ENCODE data around the gene RBBP8NL. TPM values are rescaled to one million over a fixed set of nuclear protein-coding genes. Genes with fewer than 3 reads are reported as not detected.

RBBP8NL gene
- total and polyA plus RNA-seq, 2 of the 8 experiments (the other 6 are each of a cell fraction or from before 2014, with no cell fraction given), result 0.43 to 0.48 TPM

GRCh38 chr20:62402456-62403150 lies 24.7 kb downstream of the RBBP8NL start:
- WGBS, 2 experiments (ENCODE audit: extremely low coverage in 1 of 2, insufficient coverage in 1 of 2, insufficient read length in 1 of 2, insufficient replicate concordance in 2 of 2, low coverage in 1 of 2, low lambda C conversion rate in 2 of 2, missing lambda C conversion rate in 1 of 2), result 94% methylated on average over 22 of the region's 23 CpGs; no CpG with 5 or more reads in 1 of the 2 experiments
- Histone ChIP-seq H3K23ac (ENCODE audit: insufficient read length) (no peak overlapping the region), H2BK120ac (replicated peaks; ENCODE audit: low read depth, low read length) (no peak overlapping the region), H2AFZ (ENCODE audit: low read length) (no peak overlapping the region), H3K9ac (replicated peaks in 1 of 4; ENCODE audit: extremely low read depth in 1 of 4, low read depth in 3 of 4, low read length in 3 of 4) (no peak overlapping the region), H2AK5ac (ENCODE audit: low read depth, low read length) (no peak overlapping the region), H3K79me1 (ENCODE audit: low read depth, low read length) (no peaks in the 10 kb centered on the region; the same call in 1 of the 2 replicates), H3K4me1 (replicated peaks in 1 of 4; ENCODE audit: control insufficient read depth in 3 of 4, insufficient read depth in 4 of 4, low read length in 3 of 4) (peaks cover 0 to 18% (median 10%) of the 10 kb centered on the region in 4 experiments; a peak in 6 of 7 replicates), H2BK15ac (ENCODE audit: low read length) (no peak overlapping the region), H3K4ac (replicated peaks; ENCODE audit: insufficient read length, low read depth, low read length) (no peak overlapping the region), H3K9me3 (ENCODE audit: insufficient read depth in 2 of 2, low read depth in 1 of 2, low read length in 1 of 2) (no peaks in the 10 kb centered on the region; a peak in 1 of 4 replicates), H3K18ac (ENCODE audit: extremely low read depth, low read length) (no peak overlapping the region), H3K36me3 (ENCODE audit: control insufficient read depth in 2 of 4, insufficient read depth in 4 of 4, low read length in 3 of 4) (no peaks in the 10 kb centered on the region), H4K20me1 (replicated peaks in 1 of 2; ENCODE audit: control insufficient read depth in 1 of 2, insufficient read depth in 2 of 2, low read length in 2 of 2) (peaks cover 0 to 22% of the 10 kb centered on the region in 2 experiments), H4K5ac (ENCODE audit: insufficient read length, low read depth, low read length) (no peak overlapping the region), H3K27me3 (replicated peaks in 1 of 4; ENCODE audit: control insufficient read depth in 3 of 4, extremely low read depth in 1 of 4, insufficient read depth in 3 of 4, low read length in 3 of 4) (peaks cover 0 to 2% (median under 1%) of the 10 kb centered on the region in 4 experiments; a peak in 2 of 7 replicates), H3K27ac (ENCODE audit: low read depth, low read length) (no peak overlapping the region), H2BK20ac (ENCODE audit: low read length) (no peak overlapping the region), H3K14ac (ENCODE audit: insufficient read length) (no peak overlapping the region), H3K4me2 (ENCODE audit: insufficient read depth in 1 of 2, low read depth in 2 of 2, low read length in 2 of 2) (no peak overlapping the region), H2BK5ac (ENCODE audit: low read depth, low read length) (no peak overlapping the region), H3K56ac (replicated peaks; ENCODE audit: insufficient read length, low read depth, low read length) (no peak overlapping the region), H4K8ac (ENCODE audit: extremely low read depth, insufficient read depth, low read length) (no peak overlapping the region), H3K4me3 (ENCODE audit: extremely low read depth in 1 of 4, insufficient read depth in 2 of 4, low read depth in 3 of 4, low read length in 4 of 4) (no peak overlapping the region), H2BK12ac (ENCODE audit: low read depth, low read length) (no peak overlapping the region), H3K23me2 (ENCODE audit: low read depth, low read length) (peaks cover 6% of the 10 kb centered on the region; the same call in 1 of the 2 replicates), H3K79me2 (ENCODE audit: control insufficient read depth in 1 of 2, insufficient read depth in 2 of 2, low read length in 2 of 2) (no peaks in the 10 kb centered on the region; a peak in 1 of 4 replicates), H4K91ac (replicated peaks; ENCODE audit: insufficient read length, low read length) (no peak overlapping the region)
- TF ChIP-seq POLR2AphosphoS5 (IDR thresholded peaks at IDR 0.05; ENCODE audit: low read depth, low read length) (no peak), CHD2 (IDR thresholded peaks at IDR 0.05; ENCODE audit: low read length) (no peak), TAF1 (IDR thresholded peaks at IDR 0.05; ENCODE audit: low read depth, low read length) (no peak), RFX5 (IDR thresholded peaks at IDR 0.05; ENCODE audit: borderline replicate concordance, low read depth, low read length) (no peak), CTCF (IDR thresholded peaks at IDR 0.05; ENCODE audit: control extremely low read depth in 1 of 3, insufficient read depth in 1 of 3, low read depth in 1 of 3, low read length in 3 of 3) (no peak), CHD1 (IDR thresholded peaks at IDR 0.05; ENCODE audit: low read depth, low read length) (no peak), TBP (IDR thresholded peaks at IDR 0.05; ENCODE audit: low read depth, low read length) (no peak)
- FAIRE-seq, result no peak
- ChIA-PET POLR2A (ENCODE audit: partially characterized antibody) (interaction anchor here (0.6 to 7.7 kb wide), 3 partner anchors 12 to 600 kb away, joined by 3 to 105 read pairs (median 6); partner anchors contain the start of gene RPS21), CTCF (ENCODE audit: partially characterized antibody) (interaction anchor here (0.7 to 7.6 kb wide), 13 partner anchors 8 to 286 kb away, joined by 3 to 103 read pairs (median 4); partner anchors contain the start of gene RPS21)
- DNase-seq (ENCODE audit: low read depth in 1 of 2, low spot score in 2 of 2), result no peak

All from H1 (cell line).